ENCODE results near the gene FDCSP.
"Not testable (repeated sequence)": the region's sequence is repeated elsewhere in the genome, so short reads cannot be mapped to it uniquely, and the experiment has no call there.

Gene FDCSP

GRCh38 chr4:70236125-70236524, 10.2 kb downstream of the FDCSP start:
- TF ChIP-seq CTCF (IDR thresholded peaks at IDR 0.05; ENCODE audit: control extremely low read depth, extremely low read depth, low read depth, missing control alignments) = no peak
- ChIA-PET POLR2A (no interaction called here), CTCF (no interaction called here)
- no peak for DNase-seq (ENCODE audit: extremely low spot score)

GRCh38 chr4:70239131-70239883, 13.4 kb downstream of the FDCSP start:
- POLR2A ChIA-PET = no interaction called here

GRCh38 chr4:70239884-70240591, 14.1 kb downstream of the FDCSP start:
- CTCF ChIA-PET = no interaction called here
- no peak for DNase-seq (ENCODE audit: extremely low spot score)
- POLR2A ChIA-PET = no interaction called here
- TF ChIP-seq CTCF (IDR thresholded peaks at IDR 0.05; ENCODE audit: control extremely low read depth, extremely low read depth, low read depth, missing control alignments) = no peak

More at GRCh38 chr4:70239131-70239883, 13.4 kb downstream of the FDCSP start:
- no peak for TF ChIP-seq CTCF (IDR thresholded peaks at IDR 0.05; ENCODE audit: control extremely low read depth, extremely low read depth, low read depth, missing control alignments)
- no peak for DNase-seq (ENCODE audit: extremely low spot score)
- CTCF ChIA-PET = no interaction called here

DNA sequence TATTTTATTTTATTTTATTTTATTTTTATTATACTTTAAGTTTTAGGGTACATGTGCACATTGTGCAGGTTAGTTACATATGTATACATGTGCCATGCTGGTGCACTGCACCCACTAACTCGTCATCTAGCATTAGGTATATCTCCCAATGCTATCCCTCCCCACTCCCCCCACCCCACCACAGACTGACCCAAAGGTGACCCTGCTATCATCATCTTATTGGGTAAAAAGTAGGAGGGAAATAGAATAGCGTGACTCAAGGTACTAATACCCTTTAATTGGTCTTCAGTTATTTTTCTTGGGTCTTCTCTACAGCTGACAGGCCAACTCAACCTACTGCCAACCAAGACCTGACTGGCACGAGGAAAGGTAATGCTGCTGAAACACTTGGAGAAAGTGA, 16.4 kb downstream of the FDCSP start, which contains the start of gene CSN3:
TSS of gene CSN3 (plus strand) at position 301 of the 400 bp plus-strand sequence. CDS start 2,223 bp downstream, outside the sequence.
- DNase-seq (ENCODE audit: extremely low spot score); POLR2A ChIA-PET; CTCF ChIA-PET: not testable (repeated sequence)

- ChIA-PET CTCF (no interaction called here), POLR2A (no interaction called here)
- no peak for DNase-seq (ENCODE audit: extremely low spot score)
- no peak for TF ChIP-seq CTCF (IDR thresholded peaks at IDR 0.05; ENCODE audit: control extremely low read depth, extremely low read depth, low read depth, missing control alignments)
Observed at GRCh38 chr4:70243091-70243490, 17.2 kb downstream of the FDCSP start.

DNA sequence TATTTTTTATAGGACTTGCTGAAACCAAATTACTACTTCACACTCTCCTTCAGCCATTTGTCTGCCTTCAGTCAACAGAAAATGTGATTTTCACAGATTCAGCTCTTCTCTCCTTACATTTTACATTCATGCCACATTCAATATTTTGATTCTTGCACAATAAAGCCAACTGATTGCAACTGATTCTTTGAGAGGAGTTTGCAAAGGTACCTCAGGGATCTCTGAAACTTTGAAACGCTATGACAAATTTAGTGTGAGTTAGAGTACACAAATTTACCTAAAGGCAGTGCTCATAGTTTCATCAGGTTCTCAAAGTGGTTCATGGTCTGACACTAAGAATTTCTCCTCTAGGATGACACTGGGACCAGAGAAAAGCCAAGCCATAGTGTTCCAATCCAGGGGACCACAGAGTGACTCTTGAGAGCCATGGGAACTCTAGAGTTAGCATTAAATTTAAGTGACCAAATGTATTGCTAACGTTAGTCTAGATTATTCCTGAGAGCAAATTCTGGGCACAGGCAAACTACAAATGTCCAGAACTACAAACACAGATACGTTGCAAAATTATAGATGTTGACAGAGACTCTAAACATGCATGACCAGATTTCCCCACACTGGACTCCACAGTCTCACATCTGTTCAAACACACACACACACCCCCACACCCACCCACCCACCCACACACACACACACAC, 25.5 kb downstream of the FDCSP start:
- TF ChIP-seq CTCF (IDR thresholded peaks at IDR 0.05; ENCODE audit: control extremely low read depth, extremely low read depth, low read depth, missing control alignments) = no peak
- CTCF ChIA-PET = no interaction called here
- no peak for DNase-seq (ENCODE audit: extremely low spot score)
- POLR2A ChIA-PET = no interaction called here

DNA sequence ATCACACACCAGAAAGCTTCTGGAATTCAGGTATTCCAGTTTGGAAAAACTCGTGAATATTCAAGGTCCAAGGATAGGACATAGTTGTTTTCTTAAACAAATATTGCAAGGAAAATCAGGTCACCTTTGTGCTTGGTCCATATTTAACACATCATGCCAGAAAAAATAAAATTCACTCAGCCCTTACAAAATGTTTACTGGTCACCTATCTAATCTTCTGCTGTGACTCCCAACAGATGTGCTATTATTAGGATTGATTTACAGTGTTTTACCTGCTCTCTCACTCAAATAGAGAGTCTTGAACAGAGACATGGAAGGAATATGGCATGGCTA, 26.0 kb downstream of the FDCSP start:
- no peak for TF ChIP-seq CTCF (IDR thresholded peaks at IDR 0.05; ENCODE audit: control extremely low read depth, extremely low read depth, low read depth, missing control alignments)
- ChIA-PET POLR2A (no interaction called here), CTCF (no interaction called here)
- no peak for DNase-seq (ENCODE audit: extremely low spot score)

Measured in GM10248 (cell line).